Measurements from ENCODE around the gene MYO16. TPM values are rescaled to one million over a fixed set of nuclear protein-coding genes. Genes with fewer than 3 reads are reported as not detected.

MYO16 gene
- total and polyA plus RNA-seq, 2 of the 4 experiments (the other 2 are of a cell fraction) = under 0.01 to 0.03 TPM

DNA sequence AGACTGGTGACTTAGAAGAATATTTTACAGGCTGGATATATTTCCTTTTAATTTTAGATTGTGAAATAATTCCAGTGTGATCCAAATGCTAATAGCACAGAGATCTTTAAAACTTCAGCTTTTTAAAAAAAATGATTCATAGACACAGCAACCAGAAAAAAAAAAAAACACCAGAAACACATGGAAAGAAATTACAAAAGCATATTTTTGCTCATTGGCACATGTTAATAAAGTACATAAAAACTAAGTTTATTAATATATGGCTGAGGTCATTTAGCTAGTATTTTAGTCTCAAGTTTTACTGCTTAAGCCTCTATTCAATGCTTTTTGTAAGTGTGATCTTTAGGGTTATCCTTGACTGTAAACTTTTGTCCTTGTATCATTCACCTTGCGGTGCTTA, 577 bp downstream of the MYO16 start:
- dilution Hi-C loops (cut with HindIII; ENCODE audit: low sequenced_read_pairs, unreplicated experiment) = no loop called here
- Histone ChIP-seq H3K27ac (ENCODE audit: insufficient read depth, low read length) (no peak overlapping the region), H3K4me3 (ENCODE audit: insufficient read depth, low read depth, low read length) (no peak overlapping the region), H2AFZ (replicated peaks; ENCODE audit: low read length, poor library complexity) (no peak overlapping the region), H3K9me1 (ENCODE audit: insufficient read depth, low read length) (no peaks in the 10 kb centered on the region), H2BK5ac (ENCODE audit: low read depth, low read length, poor library complexity, severe bottlenecking) (no peak overlapping the region), H3K36me3 (ENCODE audit: control insufficient read depth, insufficient read depth, low read length) (no peaks in the 10 kb centered on the region), H2BK120ac (ENCODE audit: low read depth, low read length) (no peak overlapping the region), H2BK15ac (ENCODE audit: low read depth, low read length) (no peak overlapping the region), H3K4me1 (ENCODE audit: control insufficient read depth, insufficient read depth, low read length) (no peaks in the 10 kb centered on the region), H3K9ac (ENCODE audit: low read depth, low read length) (no peak overlapping the region), H3K14ac (replicated peaks; ENCODE audit: low read depth, low read length) (no peak overlapping the region), H3K4ac (ENCODE audit: low read depth, low read length) (no peak overlapping the region), H2BK20ac (ENCODE audit: low read depth, low read length) (no peak overlapping the region), H2AK5ac (ENCODE audit: low read depth, low read length) (no peak overlapping the region), H4K5ac (ENCODE audit: low read depth, low read length) (no peak overlapping the region), H4K20me1 (ENCODE audit: insufficient read depth, low read length) (no peaks in the 10 kb centered on the region), H4K8ac (ENCODE audit: low read depth in 2 of 2, low read length in 2 of 2) (no peak overlapping the region), H2AK9ac (replicated peaks; ENCODE audit: low read depth, low read length, poor library complexity) (no peak overlapping the region), H3K56ac (ENCODE audit: extremely low read depth, insufficient read depth, low read length) (no peak overlapping the region), H3K23ac (ENCODE audit: low read depth, low read length) (no peak overlapping the region), H3K27me3 (ENCODE audit: control insufficient read depth, insufficient read depth, low read length) (peaks cover 6% of the 10 kb centered on the region), H3K4me2 (ENCODE audit: low read depth, low read length) (no peak overlapping the region), H4K91ac (ENCODE audit: insufficient read depth, low read depth, low read length) (no peak overlapping the region), H3K79me1 (ENCODE audit: low read depth in 1 of 2, low read length in 2 of 2) (no peaks in the 10 kb centered on the region), H3K9me3 (ENCODE audit: control insufficient read depth, insufficient read depth, low read length) (peaks cover 2% of the 10 kb centered on the region; the same call in 1 of the 2 replicates), H3K18ac (ENCODE audit: low read depth, low read length) (no peak overlapping the region)
- DNase-seq (no peak), ATAC-seq (ENCODE audit: low read depth) (no peak)
- in situ Hi-C loops (cut with MboI; ENCODE audit: low sequenced_read_pairs) = no loop called here
- no TSS peak for BruUV-seq (replicated peaks)
- POLR2A ChIA-PET (ENCODE audit: unreplicated experiment) = no interaction called here
- CTCF ChIA-PET = no interaction called here
- TF ChIP-seq CEBPB (IDR thresholded peaks at IDR 0.05; ENCODE audit: low read depth, low read length) (no peak), RFX5 (IDR thresholded peaks at IDR 0.05; ENCODE audit: low read depth, low read length) (no peak), CHD1 (IDR thresholded peaks at IDR 0.05; ENCODE audit: low read depth, low read length) (no peak), POLR2A (IDR thresholded peaks at IDR 0.05; ENCODE audit: low read depth, low read length) (no peak)
- TF ChIP-seq, protein P1, sequence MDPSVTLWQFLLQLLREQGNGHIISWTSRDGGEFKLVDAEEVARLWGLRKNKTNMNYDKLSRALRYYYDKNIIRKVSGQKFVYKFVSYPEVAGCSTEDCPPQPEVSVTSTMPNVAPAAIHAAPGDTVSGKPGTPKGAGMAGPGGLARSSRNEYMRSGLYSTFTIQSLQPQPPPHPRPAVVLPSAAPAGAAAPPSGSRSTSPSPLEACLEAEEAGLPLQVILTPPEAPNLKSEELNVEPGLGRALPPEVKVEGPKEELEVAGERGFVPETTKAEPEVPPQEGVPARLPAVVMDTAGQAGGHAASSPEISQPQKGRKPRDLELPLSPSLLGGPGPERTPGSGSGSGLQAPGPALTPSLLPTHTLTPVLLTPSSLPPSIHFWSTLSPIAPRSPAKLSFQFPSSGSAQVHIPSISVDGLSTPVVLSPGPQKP (IDR thresholded peaks at IDR 0.05; ENCODE audit: borderline replicate concordance, low read depth, low read length) = no peak
- intact Hi-C loops (cut with micrococcal nuclease) = no loop called here
- WGBS, 2 experiments (ENCODE audit: extremely low coverage in 2 of 2, insufficient read length in 1 of 2) = no CpG with 5 or more reads among the region's 1 CpG
